SH-SY5Y (cell line): ENCODE results near the gene POLD1.

Experiments used
- GATA2 ChIP-seq: IDR thresholded peaks from 2 replicates; pipeline ENCODE4 v1.6.1; 2011; ENCODE audit warnings: mild to moderate bottlenecking, low read depth, low read length
- GATA3 ChIP-seq: IDR thresholded peaks from 2 replicates; pipeline ENCODE4 v1.6.1; 2011; ENCODE audit warnings: low read depth, mild to moderate bottlenecking, low read length, moderate library complexity

DNA sequence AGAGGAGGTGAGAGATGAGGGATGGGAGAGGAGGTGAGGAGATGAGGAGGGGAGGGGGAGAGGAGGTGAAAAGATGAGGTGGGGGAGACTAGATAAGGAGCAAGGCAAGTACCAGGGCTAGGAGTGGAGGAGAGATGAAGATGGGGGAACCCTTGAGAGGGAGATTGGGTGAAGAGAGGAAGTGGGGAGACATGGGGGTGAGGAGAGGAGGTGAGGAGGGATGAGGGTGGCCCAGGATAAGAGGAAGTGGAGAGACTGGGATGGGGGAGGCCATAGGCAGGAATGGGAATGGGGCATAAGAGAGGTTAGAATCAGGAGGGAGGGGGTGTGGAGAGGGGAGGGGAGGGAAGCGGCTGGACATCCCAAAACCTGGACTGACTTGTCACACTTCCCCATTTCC is 75.5 kb downstream of the POLD1 start:
- no peak for TF ChIP-seq GATA2
- no peak for TF ChIP-seq GATA3
